HG03064 (cell line): ENCODE results near the gene USP5.
"Not testable (repeated sequence)": the region's sequence is repeated elsewhere in the genome, so short reads cannot be mapped to it uniquely, and the experiment has no call there.

ENCODE experiments used
- ATAC-seq: cut with Tn5 transposase; IDR thresholded peaks from one replicate; pipeline ENCODE4 v1.9.1; 2021; ENCODE audit warnings: low read depth; ENCODE audit not compliant: unreplicated experiment

The USP5 gene

GRCh38 chr12:6908141-6908540 is 56.2 kb downstream of the USP5 start:
- ATAC-seq: not testable (repeated sequence)

GRCh38 chr12:6909421-6910145 is 57.6 kb downstream of the USP5 start:
- no peak for ATAC-seq

GRCh38 chr12:6912164-6912935 is 60.4 kb downstream of the USP5 start:
- ATAC-seq: no peak

- ATAC-seq: peak; percentile 72
These were observed 62.4 kb downstream of the USP5 start, which contains the start of gene ENO2 for GRCh38 chr12:6914246-6914946. TSS of gene ENO2 (plus strand) at chr12:6914580. CDS start at chr12:6915833, 1,253 bp downstream.

GRCh38 chr12:6914947-6915788 is 63.2 kb downstream of the USP5 start:
- no peak for ATAC-seq

GRCh38 chr12:6915789-6916285 is 63.9 kb downstream of the USP5 start:
- ATAC-seq: no peak
